PC-9 (cell line): ENCODE measurements around the gene VAT1. TPM values are rescaled to one million over a fixed set of nuclear protein-coding genes. Genes with fewer than 3 reads are reported as not detected.

Experiments used
- BruUV-seq: library from RNA; stranded (reverse); fragments of 400-500 nt; replicated peaks from 2 replicates; lab custom pipeline; 2021; lab: Mats Ljungman, UMichigan
- CTCF ChIA-PET: fragments of 300-600 bp; sonication (Branson Sonifier 250); formaldehyde crosslinking; loops from one replicate; lab custom pipeline; 2022; ENCODE audit warnings: antibody characterized with exemption; lab: Charles Lee
- POLR2A ChIA-PET: fragments of 300-600 bp; sonication (Branson Sonifier 250); formaldehyde crosslinking; loops from one replicate; lab custom pipeline; 2022; ENCODE audit warnings: antibody characterized with exemption; ENCODE audit not compliant: unreplicated experiment; lab: Charles Lee
- DNase-seq, 2 experiments: peaks; one replicate each; pipeline versions ENCODE4 v3.0.0 to v3.0.0-alpha.2; 2015 to 2022; ENCODE audit warnings: mixed read lengths in 1 of 2
- H2AFZ ChIP-seq: fragments of 200-600 bp; sonication (generic); 2 replicates; pipeline ENCODE4 v1.8.1; 2017; ENCODE audit warnings: antibody characterized with exemption
- H3F3A ChIP-seq: fragments of 200-600 bp; sonication (generic); 2 replicates; pipeline ENCODE4 v1.8.1; 2017; ENCODE audit warnings: antibody characterized with exemption, mild to moderate bottlenecking, low read depth; ENCODE audit not compliant: insufficient read depth
- H3K27ac ChIP-seq: fragments of 200-600 bp; sonication (generic); 2 replicates; pipeline ENCODE4 v1.6.1; 2016; ENCODE audit warnings: mixed run types
- H3K27me3 ChIP-seq: fragments of 200-600 bp; sonication (generic); 2 replicates; pipeline ENCODE4 v1.6.1; 2016; ENCODE audit warnings: low read depth, mixed run types; ENCODE audit not compliant: insufficient read depth
- H3K36me3 ChIP-seq: fragments of 200-600 bp; sonication (generic); 2 replicates; pipeline ENCODE4 v1.6.1; 2016; ENCODE audit warnings: low read depth, mixed run types
- H3K4me1 ChIP-seq: fragments of 200-600 bp; sonication (generic); replicated peaks from 2 replicates; pipeline ENCODE4 v1.6.1; 2016; ENCODE audit warnings: mixed run types; ENCODE audit not compliant: insufficient read depth
- H3K4me2 ChIP-seq: fragments of 200-600 bp; sonication (generic); 2 replicates; pipeline ENCODE4 v1.6.1; 2017; ENCODE audit warnings: mixed run types
- H3K4me3 ChIP-seq: fragments of 200-600 bp; sonication (generic); 2 replicates; pipeline ENCODE4 v1.6.1; 2016; ENCODE audit warnings: mixed run types
- H3K79me2 ChIP-seq: fragments of 200-600 bp; sonication (generic); 2 replicates; pipeline ENCODE4 v1.6.1; 2017; ENCODE audit warnings: low read depth, mixed run types
- H3K9me2 ChIP-seq: fragments of 200-600 bp; sonication (generic); 2 replicates; pipeline ENCODE4 v1.8.1; 2017; ENCODE audit warnings: mild to moderate bottlenecking; ENCODE audit not compliant: insufficient read depth
- H3K9me3 ChIP-seq: fragments of 200-600 bp; sonication (generic); 2 replicates; pipeline ENCODE4 v1.8.1; 2016; ENCODE audit warnings: low read depth; ENCODE audit not compliant: insufficient read depth
- H4K20me1 ChIP-seq: fragments of 200-600 bp; sonication (generic); 2 replicates; pipeline ENCODE4 v1.8.1; 2017; ENCODE audit not compliant: insufficient read depth
- CTCF ChIP-seq: fragments of 200-600 bp; sonication (generic); conservative IDR thresholded peaks from 2 replicates; pipeline ENCODE4 v1.6.1; 2017; ENCODE audit warnings: mixed run types, antibody characterized with exemption, mild to moderate bottlenecking, moderate library complexity
- EZH2 ChIP-seq: fragments of 200-600 bp; sonication (generic); IDR thresholded peaks from 2 replicates; pipeline ENCODE4 v1.8.0; 2017; ENCODE audit warnings: antibody characterized with exemption, low read depth
- intact Hi-C: fragments of 100-400 bp; cut with micrococcal nuclease; formaldehyde crosslinking; loops from one replicate; pipeline ENCODE4 v1.10.0; 2022; ENCODE audit not compliant: unreplicated experiment
- total RNA-seq: library from RNA; stranded (reverse); gene quantifications from 2 replicates; pipeline ENCODE4 v1.2.3, GENCODE V29; 2021

Gene VAT1
- total RNA-seq, 1 experiment from 2014 or later, result 220 TPM

- H3K36me3 ChIP-seq, result peaks cover 32% of the 10 kb centered on the region
- ChIA-PET CTCF (no interaction called here), POLR2A (no interaction called here)
- H4K20me1 ChIP-seq, result 0 out of 2 replicates have a peak, but pooled peaks cover 8% of the 10 kb centered on the region
- BruUV-seq, result no TSS peak
- H2AFZ ChIP-seq, result no peak overlapping the region
- H3K27ac ChIP-seq, result no peak overlapping the region
- no peaks in the 10 kb centered on the region for H3K9me2 ChIP-seq
- intact Hi-C loops, result no loop called here
- DNase-seq, result no peak
- peaks cover 47% of the 10 kb centered on the region for H3K4me1 ChIP-seq
- H3K27me3 ChIP-seq, result no peaks in the 10 kb centered on the region
- no peaks in the 10 kb centered on the region for H3K79me2 ChIP-seq
- no peak overlapping the region for H3K4me2 ChIP-seq
- no peak for TF ChIP-seq CTCF
- TF ChIP-seq EZH2, result no peak
- no peak overlapping the region for H3K4me3 ChIP-seq
- H3K9me3 ChIP-seq, result no peaks in the 10 kb centered on the region
- H3F3A ChIP-seq, result peaks cover 54% of the 10 kb centered on the region
Measured at GRCh38 chr17:42992872-42993271, 29.3 kb downstream of the VAT1 start.

DNA sequence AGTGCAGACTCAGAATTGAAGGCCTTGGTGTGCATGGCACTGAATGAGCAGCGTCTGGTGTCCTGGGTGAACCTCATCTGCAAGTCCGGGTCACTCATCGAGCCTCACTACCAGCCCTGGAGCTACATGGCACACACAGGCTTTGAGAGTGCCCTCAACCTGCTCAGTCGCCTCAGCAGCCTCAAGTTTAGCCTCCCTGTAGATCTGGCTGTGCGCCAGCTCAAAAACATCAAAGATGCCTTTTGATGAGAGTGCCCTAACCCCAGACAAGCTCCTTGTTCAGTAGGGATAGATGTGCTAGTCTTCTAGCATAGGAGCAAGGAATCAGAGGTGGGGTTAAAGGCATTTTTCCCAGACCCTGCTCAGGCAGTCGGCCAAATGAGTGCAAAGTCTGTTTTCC, 30.7 kb downstream of the VAT1 start:
- H3K27ac ChIP-seq, result peak overlapping the region; percentile 79

More for the DNA sequence above, 30.7 kb downstream of the VAT1 start:
- H3K4me2 ChIP-seq, result peak overlapping the region; percentile 61; the same call in 1 of the 2 replicates
- no peak overlapping the region for H2AFZ ChIP-seq
- no TSS peak for BruUV-seq
- peaks cover 39% of the 10 kb centered on the region for H3K4me1 ChIP-seq
- ChIA-PET CTCF (no interaction called here), POLR2A (interaction anchor here (0.7 kb wide), 1 partner anchor 241 kb away, joined by 3 read pairs; no protein-coding TSS in a partner anchor)
- no peak overlapping the region for H3K4me3 ChIP-seq
- no peaks in the 10 kb centered on the region for H3K79me2 ChIP-seq
- TF ChIP-seq EZH2, result no peak
- no peak for TF ChIP-seq CTCF
- no peaks in the 10 kb centered on the region for H3K9me3 ChIP-seq
- DNase-seq, result no peak
- H3K9me2 ChIP-seq, result no peaks in the 10 kb centered on the region
- H3K36me3 ChIP-seq, result peaks cover 43% of the 10 kb centered on the region
- 0 out of 2 replicates have a peak, but pooled peaks cover 8% of the 10 kb centered on the region for H4K20me1 ChIP-seq
- intact Hi-C loops, result no loop called here
- H3K27me3 ChIP-seq, result no peaks in the 10 kb centered on the region
- peaks cover 52% of the 10 kb centered on the region for H3F3A ChIP-seq
